Peyer's patch (tissue), 4 donors: Measurements from ENCODE around the gene ACBD6. TPM values are rescaled to one million over a fixed set of nuclear protein-coding genes. Genes with fewer than 3 reads are reported as not detected.

Experiments used
- DNase-seq, 3 donors: peaks; one replicate each; pipeline ENCODE4 v3.0.0-alpha.2; 2017 to 2019
- H3K27ac ChIP-seq, 4 donors: fragments of 200-600 bp; sonication (generic); one replicate each; pipeline ENCODE4 v1.5.1; 2016 to 2019
- H3K27me3 ChIP-seq, 2 donors: fragments of 200-600 bp; sonication (generic); one replicate each; pipeline ENCODE4 v1.5.1; 2019
- H3K36me3 ChIP-seq, 3 donors: fragments of 200-600 bp; sonication (generic); one replicate each; pipeline ENCODE4 v1.5.1; 2016 to 2019
- H3K4me1 ChIP-seq, 4 donors: fragments of 200-600 bp; sonication (generic); one replicate each; pipeline ENCODE4 v1.5.1; 2016 to 2019
- H3K4me3 ChIP-seq, 4 donors: fragments of 200-600 bp; sonication (generic); 1 replicate in 3 of 4; 2 replicates in 1 of 4; pipeline ENCODE4 v1.5.1; 2016 to 2019; ENCODE audit warnings: mild to moderate bottlenecking in 1 of 4
- H3K9me3 ChIP-seq, 4 donors: fragments of 200-600 bp; sonication (generic); one replicate each; pipeline ENCODE4 v1.5.1; 2016 to 2019; ENCODE audit warnings: mild to moderate bottlenecking in 1 of 4
- CTCF ChIP-seq, 6 experiments: fragments of 450-650 bp in 4 of 6; fragments of 200-600 bp in 2 of 6; sonication (generic) in 1 of 6; IDR thresholded peaks; one replicate each; pipeline ENCODE4 v1.5.1; 2017 to 2019; ENCODE audit warnings: antibody characterized with exemption in 6 of 6, mild to moderate bottlenecking in 3 of 6, moderate library complexity in 1 of 6
- POLR2A ChIP-seq, 2 donors: fragments of 450-650 bp; IDR thresholded peaks; one replicate each; pipeline ENCODE4 v1.5.1; 2017; ENCODE audit warnings: antibody characterized with exemption in 2 of 2, mild to moderate bottlenecking in 2 of 2, moderate library complexity in 2 of 2
- total RNA-seq, 4 donors: library from RNA; depleted of rRNA; stranded (reverse); fragments of >200 nt; gene quantifications; one replicate each; pipeline ENCODE4 v1.1.0, GENCODE V29; 2016

Gene ACBD6
- total RNA-seq, 4 donors from 2014 or later, result 32.2 to 56.1 (median 32.7) TPM

- peaks cover 0 to 22% (median 0%) of the 10 kb centered on the region in 4 donors for H3K9me3 ChIP-seq
- H3K4me1 ChIP-seq, result no peaks in the 10 kb centered on the region
- TF ChIP-seq POLR2A (IDR thresholded peaks at IDR 0.05) (no peak), CTCF (IDR thresholded peaks at IDR 0.05) (no peak)
- no peak for DNase-seq
- H3K27ac ChIP-seq, result no peak overlapping the region
- no peaks in the 10 kb centered on the region for H3K27me3 ChIP-seq
- no peaks in the 10 kb centered on the region for H3K36me3 ChIP-seq
- no peak overlapping the region for H3K4me3 ChIP-seq
Observed at GRCh38 chr1:180380259-180381183, 121.9 kb downstream of the ACBD6 start.

GRCh38 chr1:180376800-180377199 lies 125.6 kb downstream of the ACBD6 start:
- TF ChIP-seq POLR2A (IDR thresholded peaks at IDR 0.05) (no peak), CTCF (IDR thresholded peaks at IDR 0.05) (no peak)
- H3K27me3 ChIP-seq, result no peaks in the 10 kb centered on the region
- DNase-seq, result no peak
- H3K36me3 ChIP-seq, result no peaks in the 10 kb centered on the region
- H3K27ac ChIP-seq, result no peak overlapping the region
- H3K9me3 ChIP-seq, result peaks cover 0 to 11% (median 0%) of the 10 kb centered on the region in 4 donors
- peaks cover 0 to 8% (median 0%) of the 10 kb centered on the region in 4 donors for H3K4me1 ChIP-seq
- no peak overlapping the region for H3K4me3 ChIP-seq

- H3K27ac ChIP-seq, result no peak overlapping the region
- TF ChIP-seq CTCF (IDR thresholded peaks at IDR 0.05) (no peak), POLR2A (IDR thresholded peaks at IDR 0.05) (no peak)
- peaks cover 0 to 11% (median 0%) of the 10 kb centered on the region in 4 donors for H3K9me3 ChIP-seq
- no peak for DNase-seq
- H3K4me3 ChIP-seq, result no peak overlapping the region
- H3K27me3 ChIP-seq, result no peaks in the 10 kb centered on the region
- H3K36me3 ChIP-seq, result no peaks in the 10 kb centered on the region
- peaks cover 0 to 8% (median 0%) of the 10 kb centered on the region in 4 donors for H3K4me1 ChIP-seq
Observed at GRCh38 chr1:180376253-180376652, 126.1 kb downstream of the ACBD6 start.

GRCh38 chr1:180372728-180373127 lies 129.6 kb downstream of the ACBD6 start:
- Histone ChIP-seq H3K4me1 (peaks cover 0 to 8% (median 0%) of the 10 kb centered on the region in 4 donors), H3K27me3 (no peaks in the 10 kb centered on the region), H3K36me3 (no peaks in the 10 kb centered on the region), H3K9me3 (no peaks in the 10 kb centered on the region), H3K27ac (no peak overlapping the region), H3K4me3 (no peak overlapping the region)
- no peak for TF ChIP-seq POLR2A (IDR thresholded peaks at IDR 0.05)
- TF ChIP-seq CTCF (IDR thresholded peaks at IDR 0.05), result no peak
- DNase-seq, result no peak

- no peak overlapping the region for H3K27ac ChIP-seq
- no peaks in the 10 kb centered on the region for H3K27me3 ChIP-seq
- TF ChIP-seq POLR2A (IDR thresholded peaks at IDR 0.05), result no peak
- TF ChIP-seq CTCF (IDR thresholded peaks at IDR 0.05), result no peak
- no peak for DNase-seq
- H3K9me3 ChIP-seq, result no peaks in the 10 kb centered on the region
- no peaks in the 10 kb centered on the region for H3K36me3 ChIP-seq
- peaks cover 0 to 8% (median 0%) of the 10 kb centered on the region in 4 donors for H3K4me1 ChIP-seq
- no peak overlapping the region for H3K4me3 ChIP-seq
Observed at GRCh38 chr1:180370597-180370996, 131.8 kb downstream of the ACBD6 start.
